ENCODE data around the gene RAMP1. TPM values are rescaled to one million over a fixed set of nuclear protein-coding genes. Genes with fewer than 3 reads are reported as not detected.

The RAMP1 gene
- total RNA-seq, 4 donors from 2014 or later, result 28.7 to 168 (median 71.8) TPM

- in situ Hi-C loops (cut with MboI; ENCODE audit: low sequenced_read_pairs in 4 of 4), result no loop called here
- H3K27me3 ChIP-seq, result no peaks in the 10 kb centered on the region
- no peak overlapping the region for H3K4me3 ChIP-seq
- no peaks in the 10 kb centered on the region for H3K9me3 ChIP-seq
- intact Hi-C loops (cut with DNase I; ENCODE audit: low total_unique reads), result no loop called here
- H3K27ac ChIP-seq, result peak overlapping the region in 1 of 4 donors; percentile 29
- peaks cover 6 to 8% of the 10 kb centered on the region in 2 donors for H3K4me1 ChIP-seq
- no peak for DNase-seq
- TF ChIP-seq POLR2A (IDR thresholded peaks at IDR 0.05) (no peak), CTCF (IDR thresholded peaks at IDR 0.05 in 4 of 5, conservative IDR thresholded peaks at IDR 0.05 in 1 of 5) (no peak)
- no peaks in the 10 kb centered on the region for H3K36me3 ChIP-seq
- no peak for ATAC-seq
Measured at GRCh38 chr2:237909801-237910475, 50.5 kb downstream of the RAMP1 start.

- in situ Hi-C loops (cut with MboI; ENCODE audit: low sequenced_read_pairs in 4 of 4), result no loop called here
- peaks cover 0 to under 1% of the 10 kb centered on the region in 2 donors for H3K4me1 ChIP-seq
- TF ChIP-seq CTCF (IDR thresholded peaks at IDR 0.05 in 4 of 5, conservative IDR thresholded peaks at IDR 0.05 in 1 of 5) (no peak), POLR2A (IDR thresholded peaks at IDR 0.05) (no peak)
- no peaks in the 10 kb centered on the region for H3K27me3 ChIP-seq
- no peak for ATAC-seq
- H3K36me3 ChIP-seq, result no peaks in the 10 kb centered on the region
- H3K27ac ChIP-seq, result no peak overlapping the region
- H3K9me3 ChIP-seq, result no peaks in the 10 kb centered on the region
- H3K4me3 ChIP-seq, result no peak overlapping the region
- no peak for DNase-seq
- intact Hi-C loops (cut with DNase I; ENCODE audit: low total_unique reads), result no loop called here
Measured at GRCh38 chr2:237910576-237911362, 51.3 kb downstream of the RAMP1 start.

- H3K36me3 ChIP-seq, result no peaks in the 10 kb centered on the region
- H3K27me3 ChIP-seq, result no peaks in the 10 kb centered on the region
- no peaks in the 10 kb centered on the region for H3K4me1 ChIP-seq
- in situ Hi-C loops (cut with MboI; ENCODE audit: low sequenced_read_pairs in 4 of 4), result no loop called here
- H3K4me3 ChIP-seq, result no peak overlapping the region
- H3K9me3 ChIP-seq, result no peaks in the 10 kb centered on the region
- no peak for DNase-seq
- H3K27ac ChIP-seq, result no peak overlapping the region
- intact Hi-C loops (cut with DNase I; ENCODE audit: low total_unique reads), result no loop called here
- ATAC-seq, result no peak
- TF ChIP-seq POLR2A (IDR thresholded peaks at IDR 0.05) (no peak), CTCF (IDR thresholded peaks at IDR 0.05 in 4 of 5, conservative IDR thresholded peaks at IDR 0.05 in 1 of 5) (no peak)
Measured at GRCh38 chr2:237911363-237912017, 52.1 kb downstream of the RAMP1 start.

DNA sequence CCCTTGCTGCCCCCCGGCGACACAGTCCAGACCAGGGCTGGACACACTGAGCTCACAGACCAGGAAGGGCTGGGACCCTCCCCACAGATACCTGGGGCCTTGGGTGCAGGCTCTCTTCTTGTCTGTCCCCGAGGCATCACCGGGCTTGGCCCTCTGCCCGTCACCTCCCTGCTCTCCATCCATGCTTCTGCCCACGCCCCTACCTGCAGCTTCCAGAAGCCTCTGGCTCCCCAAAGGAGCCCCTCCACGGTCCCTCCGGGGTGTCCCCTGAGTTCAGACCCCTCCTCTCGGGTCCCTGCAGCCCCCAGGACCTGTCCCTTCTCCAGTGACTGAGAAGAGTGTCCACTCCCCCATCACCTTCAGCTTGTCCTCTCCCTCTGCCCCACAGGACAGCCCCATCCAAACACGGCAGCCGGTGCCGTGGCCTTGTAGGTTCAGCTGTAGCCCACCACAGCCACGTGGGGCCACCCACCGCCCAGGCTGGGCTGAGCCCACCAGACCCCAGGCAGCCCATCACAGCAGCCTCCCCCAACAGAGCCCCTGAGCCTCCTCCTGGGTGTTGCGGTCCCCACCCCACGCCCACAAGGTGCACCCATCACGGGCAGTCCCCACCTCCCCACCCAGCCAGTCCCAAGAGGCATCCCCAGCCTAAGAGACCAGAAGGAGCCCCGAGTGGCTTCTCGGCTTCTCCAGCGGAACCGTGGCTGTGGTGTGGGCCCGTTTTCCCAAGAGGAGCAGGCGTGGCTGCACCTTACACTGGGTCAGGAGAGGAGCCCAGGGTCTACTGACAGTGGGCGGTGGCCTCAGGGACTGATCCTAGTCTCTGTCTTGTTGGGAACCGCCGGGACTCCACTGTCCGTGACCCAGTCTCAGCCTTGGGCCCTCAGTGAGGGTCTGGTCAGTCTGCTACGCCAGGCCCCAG lies 53.1 kb downstream of the RAMP1 start:
- ATAC-seq (no peak), DNase-seq (no peak)
- H3K27me3 ChIP-seq, result no peaks in the 10 kb centered on the region
- TF ChIP-seq CTCF (IDR thresholded peaks at IDR 0.05 in 4 of 5, conservative IDR thresholded peaks at IDR 0.05 in 1 of 5), result no peak
- TF ChIP-seq POLR2A (IDR thresholded peaks at IDR 0.05), result no peak
- H3K4me1 ChIP-seq, result no peaks in the 10 kb centered on the region
- no peaks in the 10 kb centered on the region for H3K9me3 ChIP-seq
- intact Hi-C loops (cut with DNase I; ENCODE audit: low total_unique reads) (no loop called here), in situ Hi-C loops (cut with MboI; ENCODE audit: low sequenced_read_pairs in 4 of 4) (no loop called here)
- no peak overlapping the region for H3K4me3 ChIP-seq
- H3K36me3 ChIP-seq, result no peaks in the 10 kb centered on the region
- no peak overlapping the region for H3K27ac ChIP-seq
